ENCODE data around the gene LAMC1. TPM values are rescaled to one million over a fixed set of nuclear protein-coding genes. Genes with fewer than 3 reads are reported as not detected.

LAMC1 gene
- polyA plus RNA-seq, 1 of the 3 experiments (the other 2 are of a cell fraction): 101 TPM

DNA sequence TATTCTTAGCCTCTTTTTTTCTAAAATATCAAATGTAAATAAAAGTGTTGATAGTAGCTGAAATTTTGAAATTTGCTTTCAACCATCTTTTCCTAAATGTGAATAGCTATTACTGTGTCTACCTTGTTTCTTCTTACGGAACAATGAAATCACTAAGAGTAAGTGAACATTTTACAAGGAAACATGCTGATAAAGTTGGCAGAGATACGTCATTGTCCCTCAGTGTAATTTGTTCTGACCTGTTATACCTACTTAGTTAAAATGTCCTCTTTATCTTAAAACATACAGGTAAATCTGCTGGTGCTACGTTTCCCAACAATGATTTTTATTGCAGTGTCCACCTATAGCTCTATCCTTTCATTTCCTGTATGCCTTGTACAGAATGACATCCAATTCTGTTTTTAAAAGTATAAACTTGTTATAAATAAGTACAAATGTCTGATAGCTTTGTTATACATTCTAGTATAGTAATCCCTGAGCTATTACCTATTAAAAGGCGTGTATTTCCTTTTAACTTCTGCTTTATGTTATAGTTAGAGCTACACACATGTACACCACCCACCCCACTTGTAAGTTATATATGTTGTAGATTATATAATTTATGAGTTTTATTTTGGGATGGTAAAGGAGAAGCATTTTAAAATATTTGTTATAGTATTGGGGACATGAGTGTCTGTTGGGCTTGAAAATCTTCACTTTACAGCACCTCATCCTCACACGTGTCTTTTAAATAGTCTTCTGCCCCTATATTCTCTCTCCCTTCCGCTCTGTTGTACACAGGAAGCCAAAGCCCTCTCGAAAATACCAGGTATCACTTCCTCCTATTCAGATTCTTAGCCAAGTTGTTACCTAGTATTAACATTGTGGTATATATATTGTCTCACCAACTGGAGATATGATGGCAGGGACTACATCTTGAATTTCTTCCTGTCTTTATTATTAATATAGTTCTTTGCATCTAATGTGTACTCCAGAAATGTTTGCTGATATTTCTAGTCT, 25.2 kb downstream of the LAMC1 start (continued):
- TF ChIP-seq, protein P1, sequence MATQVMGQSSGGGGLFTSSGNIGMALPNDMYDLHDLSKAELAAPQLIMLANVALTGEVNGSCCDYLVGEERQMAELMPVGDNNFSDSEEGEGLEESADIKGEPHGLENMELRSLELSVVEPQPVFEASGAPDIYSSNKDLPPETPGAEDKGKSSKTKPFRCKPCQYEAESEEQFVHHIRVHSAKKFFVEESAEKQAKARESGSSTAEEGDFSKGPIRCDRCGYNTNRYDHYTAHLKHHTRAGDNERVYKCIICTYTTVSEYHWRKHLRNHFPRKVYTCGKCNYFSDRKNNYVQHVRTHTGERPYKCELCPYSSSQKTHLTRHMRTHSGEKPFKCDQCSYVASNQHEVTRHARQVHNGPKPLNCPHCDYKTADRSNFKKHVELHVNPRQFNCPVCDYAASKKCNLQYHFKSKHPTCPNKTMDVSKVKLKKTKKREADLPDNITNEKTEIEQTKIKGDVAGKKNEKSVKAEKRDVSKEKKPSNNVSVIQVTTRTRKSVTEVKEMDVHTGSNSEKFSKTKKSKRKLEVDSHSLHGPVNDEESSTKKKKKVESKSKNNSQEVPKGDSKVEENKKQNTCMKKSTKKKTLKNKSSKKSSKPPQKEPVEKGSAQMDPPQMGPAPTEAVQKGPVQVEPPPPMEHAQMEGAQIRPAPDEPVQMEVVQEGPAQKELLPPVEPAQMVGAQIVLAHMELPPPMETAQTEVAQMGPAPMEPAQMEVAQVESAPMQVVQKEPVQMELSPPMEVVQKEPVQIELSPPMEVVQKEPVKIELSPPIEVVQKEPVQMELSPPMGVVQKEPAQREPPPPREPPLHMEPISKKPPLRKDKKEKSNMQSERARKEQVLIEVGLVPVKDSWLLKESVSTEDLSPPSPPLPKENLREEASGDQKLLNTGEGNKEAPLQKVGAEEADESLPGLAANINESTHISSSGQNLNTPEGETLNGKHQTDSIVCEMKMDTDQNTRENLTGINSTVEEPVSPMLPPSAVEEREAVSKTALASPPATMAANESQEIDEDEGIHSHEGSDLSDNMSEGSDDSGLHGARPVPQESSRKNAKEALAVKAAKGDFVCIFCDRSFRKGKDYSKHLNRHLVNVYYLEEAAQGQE (IDR thresholded peaks at IDR 0.05; ENCODE audit: low read depth, low read length): no peak
- TF ChIP-seq NRF1 (IDR thresholded peaks at IDR 0.05; ENCODE audit: low read depth, low read length): no peak
- TF ChIP-seq, protein P2, sequence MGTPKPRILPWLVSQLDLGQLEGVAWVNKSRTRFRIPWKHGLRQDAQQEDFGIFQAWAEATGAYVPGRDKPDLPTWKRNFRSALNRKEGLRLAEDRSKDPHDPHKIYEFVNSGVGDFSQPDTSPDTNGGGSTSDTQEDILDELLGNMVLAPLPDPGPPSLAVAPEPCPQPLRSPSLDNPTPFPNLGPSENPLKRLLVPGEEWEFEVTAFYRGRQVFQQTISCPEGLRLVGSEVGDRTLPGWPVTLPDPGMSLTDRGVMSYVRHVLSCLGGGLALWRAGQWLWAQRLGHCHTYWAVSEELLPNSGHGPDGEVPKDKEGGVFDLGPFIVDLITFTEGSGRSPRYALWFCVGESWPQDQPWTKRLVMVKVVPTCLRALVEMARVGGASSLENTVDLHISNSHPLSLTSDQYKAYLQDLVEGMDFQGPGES (IDR thresholded peaks at IDR 0.05; ENCODE audit: low read depth, low read length): no peak
- no peak for TF ChIP-seq FOSL2 (IDR thresholded peaks at IDR 0.05; ENCODE audit: borderline replicate concordance, low read depth)
- TF ChIP-seq YY1 (IDR thresholded peaks at IDR 0.05; ENCODE audit: low read depth): no peak
- TF ChIP-seq TEAD4 (IDR thresholded peaks at IDR 0.05; ENCODE audit: borderline replicate concordance, insufficient read depth): no peak
- TF ChIP-seq GABPA (IDR thresholded peaks at IDR 0.05; ENCODE audit: low read depth): no peak

DNA sequence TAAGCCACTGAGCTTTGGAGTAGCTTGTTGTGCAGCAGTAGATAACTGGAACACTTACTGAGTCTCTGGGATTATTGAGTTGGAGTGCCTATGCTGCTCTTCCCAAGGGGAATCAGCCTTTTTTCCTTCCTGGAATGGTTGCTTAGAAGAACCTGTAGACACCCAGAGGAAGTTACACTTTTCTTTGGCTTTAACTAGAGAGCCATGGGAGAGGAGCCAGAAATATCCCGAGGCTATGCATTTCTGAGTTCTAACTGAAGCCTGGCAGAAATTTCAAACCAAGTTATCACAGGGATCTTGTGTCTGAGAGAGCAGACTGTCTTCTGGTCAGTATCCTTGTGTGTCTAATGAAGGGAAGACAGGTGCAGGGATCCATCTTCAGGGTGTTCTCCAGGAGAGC, 28.3 kb downstream of the LAMC1 start:
- peaks cover 98% of the 10 kb centered on the region for H3K79me2 ChIP-seq (ENCODE audit: insufficient read depth)
- H3K9me3 ChIP-seq: no peaks in the 10 kb centered on the region
- H3K9me2 ChIP-seq: no peaks in the 10 kb centered on the region
- TF ChIP-seq, protein P3, sequence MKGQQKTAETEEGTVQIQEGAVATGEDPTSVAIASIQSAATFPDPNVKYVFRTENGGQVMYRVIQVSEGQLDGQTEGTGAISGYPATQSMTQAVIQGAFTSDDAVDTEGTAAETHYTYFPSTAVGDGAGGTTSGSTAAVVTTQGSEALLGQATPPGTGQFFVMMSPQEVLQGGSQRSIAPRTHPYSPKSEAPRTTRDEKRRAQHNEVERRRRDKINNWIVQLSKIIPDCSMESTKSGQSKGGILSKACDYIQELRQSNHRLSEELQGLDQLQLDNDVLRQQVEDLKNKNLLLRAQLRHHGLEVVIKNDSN (IDR thresholded peaks at IDR 0.05; ENCODE audit: borderline replicate concordance, low read depth): no peak
- peak; percentile 13; the same call in 1 of the 2 replicates for TF ChIP-seq GATA2 (CRISPR knock-in tag; IDR thresholded peaks at IDR 0.05)
- no peak for TF ChIP-seq ELF1 (IDR thresholded peaks at IDR 0.05)
- no peak overlapping the region for H2AFZ ChIP-seq (ENCODE audit: low read depth)
- H3K4me2 ChIP-seq: no peak overlapping the region
- H3F3A ChIP-seq (replicated peaks; ENCODE audit: insufficient read depth): no peaks in the 10 kb centered on the region
- H3K27me3 ChIP-seq (ENCODE audit: insufficient read depth): no peaks in the 10 kb centered on the region
- H3K9ac ChIP-seq: no peak overlapping the region
- H4K20me1 ChIP-seq (ENCODE audit: insufficient read depth): peaks cover 79% of the 10 kb centered on the region
- 83% methylated on average over 1 of the region's 1 CpG for WGBS (ENCODE audit: low lambda C conversion rate)
- peaks cover 0 to 8% of the 10 kb centered on the region in 2 experiments; a peak in 1 of 4 replicates for H3K4me1 ChIP-seq (ENCODE audit: control insufficient read depth in 1 of 2, insufficient read depth in 2 of 2, low read depth in 1 of 2, low read length in 1 of 2)
- CTCF ChIA-PET: interaction anchor here (0.8 kb wide), 1 partner anchor 51 kb away, joined by 3 read pairs; no protein-coding TSS in a partner anchor
- peak; percentile 16 for DNase-seq
- no peak overlapping the region for H3K4me3 ChIP-seq (ENCODE audit: low read depth in 2 of 2, low read length in 1 of 2)
- POLR2A ChIA-PET: no interaction called here
- peaks cover 0 to 8% of the 10 kb centered on the region in 2 experiments for H3K36me3 ChIP-seq (replicated peaks in 1 of 2; ENCODE audit: control insufficient read depth in 1 of 2, insufficient read depth in 2 of 2, low read length in 1 of 2)
- peak overlapping the region in 1 of 2 experiments; percentile 34; a peak in 1 of 4 replicates for H3K27ac ChIP-seq (ENCODE audit: low read depth in 2 of 2, low read length in 1 of 2)

All from SK-N-SH (cell line).